Measurements from ENCODE around the gene KRT17. TPM values are rescaled to one million over a fixed set of nuclear protein-coding genes. Genes with fewer than 3 reads are reported as not detected.
"Not testable (repeated sequence)": the region's sequence is repeated elsewhere in the genome, so short reads cannot be mapped to it uniquely, and the experiment has no call there.

Gene KRT17
- total RNA-seq, 1 experiment from 2014 or later, result 276 TPM

GRCh38 chr17:41594363-41594915, 29.9 kb downstream of the KRT17 start:
- DNase-seq (ENCODE audit: low read depth), result no peak

GRCh38 chr17:41593306-41593981, 30.9 kb downstream of the KRT17 start:
- DNase-seq (ENCODE audit: low read depth), result no peak

- no peak for DNase-seq (ENCODE audit: low read depth)
Measured at GRCh38 chr17:41592601-41593305, 31.6 kb downstream of the KRT17 start.

- no peak for DNase-seq (ENCODE audit: low read depth)
Measured at GRCh38 chr17:41589301-41589700, 35.1 kb downstream of the KRT17 start.

- peak; percentile 26 for DNase-seq (ENCODE audit: low read depth)
Measured at GRCh38 chr17:41588126-41588810, 36.1 kb downstream of the KRT17 start.

- no peak for DNase-seq (ENCODE audit: low read depth)
Measured at GRCh38 chr17:41586863-41587495, 37.4 kb downstream of the KRT17 start, which contains the start of gene KRT14. Gene KRT14 (minus strand): TSS chr17:41586895. CDS start chr17:41586834, 61 bp downstream.

- DNase-seq (ENCODE audit: low read depth), result no peak
Measured at GRCh38 chr17:41585301-41586056, 38.9 kb downstream of the KRT17 start.

- DNase-seq (ENCODE audit: low read depth), result not testable (repeated sequence)
Measured at GRCh38 chr17:41584331-41584927, 39.9 kb downstream of the KRT17 start.

GRCh38 chr17:41583137-41584127, 40.9 kb downstream of the KRT17 start:
- DNase-seq (ENCODE audit: low read depth), result no peak

- not testable (repeated sequence) for DNase-seq (ENCODE audit: low read depth)
Measured at GRCh38 chr17:41582061-41582968, 42.1 kb downstream of the KRT17 start.

- no peak for DNase-seq (ENCODE audit: low read depth)
Measured at GRCh38 chr17:41581366-41582060, 42.9 kb downstream of the KRT17 start.

- no peak for DNase-seq (ENCODE audit: low read depth)
Measured at GRCh38 chr17:41580687-41581365, 43.5 kb downstream of the KRT17 start.

- no peak for DNase-seq (ENCODE audit: low read depth)
Measured at GRCh38 chr17:41580244-41580575, 44.2 kb downstream of the KRT17 start.

GRCh38 chr17:41579484-41580243, 44.7 kb downstream of the KRT17 start:
- peak; percentile 92 for DNase-seq (ENCODE audit: low read depth)

- no peak for DNase-seq (ENCODE audit: low read depth)
Measured at GRCh38 chr17:41578971-41579370, 45.4 kb downstream of the KRT17 start.

GRCh38 chr17:41578538-41578937, 45.8 kb downstream of the KRT17 start:
- no peak for DNase-seq (ENCODE audit: low read depth)

- peak; percentile 19 for DNase-seq (ENCODE audit: low read depth)
Measured at GRCh38 chr17:41576740-41577139, 47.6 kb downstream of the KRT17 start.

Data from Daoy (cell line).